Measurements from ENCODE around the gene FOXJ3.

DNA sequence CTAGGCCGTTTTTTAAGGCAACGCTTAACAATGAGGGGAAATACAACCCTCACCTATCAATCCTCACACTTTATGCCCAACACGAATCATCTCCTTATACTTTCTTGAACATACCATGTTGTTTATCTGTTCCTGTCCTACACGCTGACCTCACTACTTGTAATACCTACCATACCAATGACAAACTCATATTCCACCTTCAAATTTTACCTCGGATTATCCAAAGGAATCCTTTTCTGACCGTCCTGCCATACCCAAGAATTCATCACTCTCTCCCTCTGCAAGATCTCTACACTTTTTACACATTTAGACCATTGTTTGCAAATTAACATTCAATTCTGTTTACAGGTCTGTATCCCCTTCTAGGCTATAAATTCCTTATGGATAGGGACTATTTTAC, 106.1 kb downstream of the FOXJ3 start:
- TF ChIP-seq BHLHE40 (IDR thresholded peaks at IDR 0.05; ENCODE audit: borderline replicate concordance), result no peak
- TF ChIP-seq SP1 (IDR thresholded peaks at IDR 0.05), result no peak
- TF ChIP-seq FOXM1 (IDR thresholded peaks at IDR 0.05; ENCODE audit: borderline replicate concordance), result no peak
- TF ChIP-seq FOXK2 (IDR thresholded peaks at IDR 0.05), result no peak
- no peak for TF ChIP-seq ELF4 (IDR thresholded peaks at IDR 0.05)
- TF ChIP-seq CTBP1 (IDR thresholded peaks at IDR 0.05; ENCODE audit: borderline replicate concordance), result no peak
- TF ChIP-seq, protein P1, sequence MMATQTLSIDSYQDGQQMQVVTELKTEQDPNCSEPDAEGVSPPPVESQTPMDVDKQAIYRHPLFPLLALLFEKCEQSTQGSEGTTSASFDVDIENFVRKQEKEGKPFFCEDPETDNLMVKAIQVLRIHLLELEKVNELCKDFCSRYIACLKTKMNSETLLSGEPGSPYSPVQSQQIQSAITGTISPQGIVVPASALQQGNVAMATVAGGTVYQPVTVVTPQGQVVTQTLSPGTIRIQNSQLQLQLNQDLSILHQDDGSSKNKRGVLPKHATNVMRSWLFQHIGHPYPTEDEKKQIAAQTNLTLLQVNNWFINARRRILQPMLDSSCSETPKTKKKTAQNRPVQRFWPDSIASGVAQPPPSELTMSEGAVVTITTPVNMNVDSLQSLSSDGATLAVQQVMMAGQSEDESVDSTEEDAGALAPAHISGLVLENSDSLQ (IDR thresholded peaks at IDR 0.05), result no peak
- no peak for TF ChIP-seq ARNT (IDR thresholded peaks at IDR 0.05)
- TF ChIP-seq TARDBP (IDR thresholded peaks at IDR 0.05), result no peak
- no peak for TF ChIP-seq FOXA1 (IDR thresholded peaks at IDR 0.05)
- TF ChIP-seq HDGF (IDR thresholded peaks at IDR 0.05; ENCODE audit: borderline replicate concordance), result no peak
- TF ChIP-seq L3MBTL2 (conservative IDR thresholded peaks at IDR 0.05), result no peak
- no peak for TF ChIP-seq LEF1 (IDR thresholded peaks at IDR 0.05; ENCODE audit: borderline replicate concordance)
- TF ChIP-seq SUZ12 (IDR thresholded peaks at IDR 0.05), result no peak
